ENCODE results near the gene FAM170B.

The FAM170B gene

GRCh38 chr10:49096890-49097445 lies 36.9 kb downstream of the FAM170B start:
- Histone ChIP-seq H3K79me2 (peaks cover 2% of the 10 kb centered on the region), H3K4me2 (ENCODE audit: low read length) (no peak overlapping the region), H3K9me3 (ENCODE audit: control insufficient read depth, low read length) (no peaks in the 10 kb centered on the region), H3K4me1 (no peaks in the 10 kb centered on the region), H3K27me3 (ENCODE audit: control insufficient read depth, insufficient read depth, low read length) (no peaks in the 10 kb centered on the region), H3K27ac (no peak overlapping the region), H2AFZ (no peak overlapping the region), H3K9ac (no peak overlapping the region), H3K4me3 (ENCODE audit: low read depth, low read length) (no peak overlapping the region), H3K36me3 (ENCODE audit: control insufficient read depth, insufficient read depth, low read length) (no peaks in the 10 kb centered on the region)
- TF ChIP-seq CTCF (IDR thresholded peaks at IDR 0.05) = no peak

- Histone ChIP-seq H3K27me3 (ENCODE audit: control insufficient read depth, insufficient read depth, low read length) (no peaks in the 10 kb centered on the region), H3K9ac (no peak overlapping the region), H3K27ac (no peak overlapping the region), H2AFZ (no peak overlapping the region), H3K4me3 (ENCODE audit: low read depth, low read length) (no peak overlapping the region), H3K4me2 (ENCODE audit: low read length) (no peak overlapping the region), H3K79me2 (peaks cover 8% of the 10 kb centered on the region), H3K36me3 (ENCODE audit: control insufficient read depth, insufficient read depth, low read length) (no peaks in the 10 kb centered on the region), H3K9me3 (ENCODE audit: control insufficient read depth, low read length) (no peaks in the 10 kb centered on the region), H3K4me1 (peaks cover 6% of the 10 kb centered on the region)
- no peak for TF ChIP-seq CTCF (IDR thresholded peaks at IDR 0.05)
Measured at GRCh38 chr10:49094646-49095045, 39.2 kb downstream of the FAM170B start.

- Histone ChIP-seq H2AFZ (no peak overlapping the region), H3K27me3 (ENCODE audit: control insufficient read depth, insufficient read depth, low read length) (no peaks in the 10 kb centered on the region), H3K4me1 (peaks cover 6% of the 10 kb centered on the region), H3K27ac (no peak overlapping the region), H3K4me2 (ENCODE audit: low read length) (no peak overlapping the region), H3K4me3 (ENCODE audit: low read depth, low read length) (no peak overlapping the region), H3K36me3 (ENCODE audit: control insufficient read depth, insufficient read depth, low read length) (no peaks in the 10 kb centered on the region), H3K9me3 (ENCODE audit: control insufficient read depth, low read length) (no peaks in the 10 kb centered on the region), H3K9ac (no peak overlapping the region), H3K79me2 (peaks cover 8% of the 10 kb centered on the region)
- no peak for TF ChIP-seq CTCF (IDR thresholded peaks at IDR 0.05)
Measured at GRCh38 chr10:49093922-49094321, 39.9 kb downstream of the FAM170B start.

GRCh38 chr10:49092477-49092876 lies 41.3 kb downstream of the FAM170B start:
- Histone ChIP-seq H2AFZ (no peak overlapping the region), H3K79me2 (peaks cover 6% of the 10 kb centered on the region), H3K27me3 (ENCODE audit: control insufficient read depth, insufficient read depth, low read length) (no peaks in the 10 kb centered on the region), H3K4me2 (ENCODE audit: low read length) (no peak overlapping the region), H3K9ac (no peak overlapping the region), H3K27ac (no peak overlapping the region), H3K9me3 (ENCODE audit: control insufficient read depth, low read length) (no peaks in the 10 kb centered on the region), H3K4me3 (ENCODE audit: low read depth, low read length) (no peak overlapping the region), H3K36me3 (ENCODE audit: control insufficient read depth, insufficient read depth, low read length) (no peaks in the 10 kb centered on the region), H3K4me1 (peaks cover 6% of the 10 kb centered on the region)
- no peak for TF ChIP-seq CTCF (IDR thresholded peaks at IDR 0.05)

- Histone ChIP-seq H3K9me3 (ENCODE audit: control insufficient read depth, low read length) (no peaks in the 10 kb centered on the region), H3K36me3 (ENCODE audit: control insufficient read depth, insufficient read depth, low read length) (no peaks in the 10 kb centered on the region), H3K79me2 (peaks cover 6% of the 10 kb centered on the region), H3K4me1 (peaks cover 6% of the 10 kb centered on the region), H2AFZ (no peak overlapping the region), H3K4me3 (ENCODE audit: low read depth, low read length) (no peak overlapping the region), H3K27ac (no peak overlapping the region), H3K9ac (no peak overlapping the region), H3K4me2 (ENCODE audit: low read length) (no peak overlapping the region), H3K27me3 (ENCODE audit: control insufficient read depth, insufficient read depth, low read length) (no peaks in the 10 kb centered on the region)
- no peak for TF ChIP-seq CTCF (IDR thresholded peaks at IDR 0.05)
Measured at GRCh38 chr10:49091450-49092210, 42.2 kb downstream of the FAM170B start.

Data from parathyroid adenoma (tissue), 2 donors.